ENCODE data around the gene SLFN14.
"Not testable (repeated sequence)": the region's sequence is repeated elsewhere in the genome, so short reads cannot be mapped to it uniquely, and the experiment has no call there.

Gene SLFN14

GRCh38 chr17:35560703-35561102 is at the start of gene SLFN14:
TSS of gene SLFN14 (minus strand) at chr17:35560819. CDS start at chr17:35558062, 2,757 bp downstream.
- no peak for DNase-seq (ENCODE audit: low read depth)

- no peak for DNase-seq (ENCODE audit: low read depth)
Measured at GRCh38 chr17:35609831-35610230, 49.2 kb upstream of the SLFN14 start.

- DNase-seq (ENCODE audit: low read depth): no peak
Measured at GRCh38 chr17:35607239-35607847, 46.7 kb upstream of the SLFN14 start.

GRCh38 chr17:35605678-35606077 is 45.1 kb upstream of the SLFN14 start:
- DNase-seq (ENCODE audit: low read depth): no peak

GRCh38 chr17:35603674-35604073 is 43.1 kb upstream of the SLFN14 start:
- no peak for DNase-seq (ENCODE audit: low read depth)

GRCh38 chr17:35597604-35598003 is 37.0 kb upstream of the SLFN14 start:
- no peak for DNase-seq (ENCODE audit: low read depth)

GRCh38 chr17:35596530-35597233 is 36.1 kb upstream of the SLFN14 start:
- no peak for DNase-seq (ENCODE audit: low read depth)

- no peak for DNase-seq (ENCODE audit: low read depth)
Measured at GRCh38 chr17:35596072-35596471, 35.5 kb upstream of the SLFN14 start.

- DNase-seq (ENCODE audit: low read depth): no peak
Measured at GRCh38 chr17:35588196-35588920, 27.7 kb upstream of the SLFN14 start.

- peak; percentile 95 for DNase-seq (ENCODE audit: low read depth)
Measured at GRCh38 chr17:35587074-35587961, 26.7 kb upstream of the SLFN14 start, which contains the start of gene AP2B1. TSS of gene AP2B1 (plus strand) at chr17:35587322. CDS start at chr17:35594031, 6,709 bp downstream.

GRCh38 chr17:35586569-35587073 is 26.0 kb upstream of the SLFN14 start:
- no peak for DNase-seq (ENCODE audit: low read depth)

- no peak for DNase-seq (ENCODE audit: low read depth)
Measured at GRCh38 chr17:35584061-35584460, 23.4 kb upstream of the SLFN14 start.

- no peak for DNase-seq (ENCODE audit: low read depth)
Measured at GRCh38 chr17:35578929-35579432, 18.4 kb upstream of the SLFN14 start.

GRCh38 chr17:35578197-35578928 is 17.7 kb upstream of the SLFN14 start, which contains the start of gene PEX12:
TSS of gene PEX12 (minus strand) at chr17:35578571. CDS start at chr17:35578021, 550 bp downstream.
- DNase-seq (ENCODE audit: low read depth): peak; percentile 77

GRCh38 chr17:35577830-35578196 is 17.2 kb upstream of the SLFN14 start:
- no peak for DNase-seq (ENCODE audit: low read depth)

GRCh38 chr17:35575759-35576158 is 15.1 kb upstream of the SLFN14 start:
- no peak for DNase-seq (ENCODE audit: low read depth)

GRCh38 chr17:35569405-35569804 is 8.8 kb upstream of the SLFN14 start:
- no peak for DNase-seq (ENCODE audit: low read depth)

- DNase-seq (ENCODE audit: low read depth): no peak
Measured at GRCh38 chr17:35568561-35568960, 7.9 kb upstream of the SLFN14 start.

- no peak for DNase-seq (ENCODE audit: low read depth)
Measured at GRCh38 chr17:35566968-35567367, 6.3 kb upstream of the SLFN14 start.

- not testable (repeated sequence) for DNase-seq (ENCODE audit: low read depth)
Measured at GRCh38 chr17:35563181-35563580, 2.6 kb upstream of the SLFN14 start.

All from activated T-cell treated with anti-CD3 and anti-CD28 coated beads for 1 hour (primary cell).